Breast epithelium (tissue), 4 donors: ENCODE results near the gene PATJ. TPM values are rescaled to one million over a fixed set of nuclear protein-coding genes. Genes with fewer than 3 reads are reported as not detected.

Source experiments
- DNase-seq, 2 donors: peaks; one replicate each; pipeline ENCODE4 v3.0.0-alpha.2; 2019; ENCODE audit warnings: low spot score in 2 of 2
- H3K27ac ChIP-seq, 2 donors: fragments of 200-600 bp; sonication (generic) in 1 of 2; one replicate each; pipeline ENCODE4 v1.5.1; 2016 to 2019; ENCODE audit warnings: mild to moderate bottlenecking in 1 of 2
- H3K27me3 ChIP-seq, 2 donors: fragments of 200-600 bp; sonication (generic) in 1 of 2; one replicate each; pipeline versions ENCODE4 v1.5.1 to v1.6.0; 2017 to 2019; ENCODE audit warnings: control low read depth in 1 of 2, mild to moderate bottlenecking in 1 of 2
- H3K36me3 ChIP-seq: fragments of 200-600 bp; one replicate; pipeline ENCODE4 v1.5.1; 2019
- H3K4me1 ChIP-seq, 2 donors: fragments of 200-600 bp; sonication (generic); one replicate each; pipeline ENCODE4 v1.5.1; 2016 to 2019; ENCODE audit warnings: control low read depth in 1 of 2
- H3K4me3 ChIP-seq, 3 donors: fragments of 200-600 bp; sonication (generic); 1 replicate in 2 of 3; 2 replicates in 1 of 3; pipeline ENCODE4 v1.5.1; 2016 to 2019; ENCODE audit warnings: mild to moderate bottlenecking in 3 of 3, moderate library complexity in 2 of 3
- H3K9me3 ChIP-seq, 2 donors: fragments of 200-600 bp; sonication (generic) in 1 of 2; one replicate each; pipeline ENCODE4 v1.5.1; 2016 to 2019; ENCODE audit warnings: control low read depth in 1 of 2
- CTCF ChIP-seq, 3 donors: fragments of 450-650 bp; IDR thresholded peaks; one replicate each; pipeline ENCODE4 v1.5.1; 2016 to 2017; ENCODE audit warnings: antibody characterized with exemption in 3 of 3, mild to moderate bottlenecking in 3 of 3, moderate library complexity in 3 of 3
- POLR2A ChIP-seq: fragments of 450-650 bp; IDR thresholded peaks from one replicate; pipeline ENCODE4 v1.6.1; 2016; ENCODE audit warnings: antibody characterized with exemption, mild to moderate bottlenecking, moderate library complexity
- POLR2AphosphoS5 ChIP-seq, 3 donors: sonication (generic); formaldehyde crosslinking; IDR thresholded peaks; one replicate each; pipeline ENCODE4 v1.6.1; 2017; ENCODE audit warnings: antibody characterized with exemption in 3 of 3
- intact Hi-C: fragments of 100-400 bp; cut with DNase I; formaldehyde crosslinking; loops from one replicate; pipeline ENCODE4 v1.15.1; 2023; ENCODE audit warnings: low total_unique reads
- total RNA-seq, 3 donors: library from RNA; depleted of rRNA; stranded (reverse); fragments of >200 nt; gene quantifications; one replicate each; pipeline ENCODE4 v1.1.0, GENCODE V29; 2016

Gene PATJ
- total RNA-seq, 3 donors from 2014 or later, result 20.8 to 193 (median 129) TPM

- H3K9me3 ChIP-seq, result no peaks in the 10 kb centered on the region
- no peak for DNase-seq
- TF ChIP-seq POLR2AphosphoS5 (IDR thresholded peaks at IDR 0.05) (no peak), CTCF (IDR thresholded peaks at IDR 0.05) (no peak), POLR2A (no peak)
- H3K4me3 ChIP-seq, result no peak overlapping the region
- intact Hi-C loops, result no loop called here
- H3K36me3 ChIP-seq, result no peaks in the 10 kb centered on the region
- H3K27me3 ChIP-seq, result no peaks in the 10 kb centered on the region
- H3K27ac ChIP-seq, result no peak overlapping the region
- no peaks in the 10 kb centered on the region for H3K4me1 ChIP-seq
Measured at GRCh38 chr1:61754545-61754944, 12.3 kb downstream of the PATJ start.

DNA sequence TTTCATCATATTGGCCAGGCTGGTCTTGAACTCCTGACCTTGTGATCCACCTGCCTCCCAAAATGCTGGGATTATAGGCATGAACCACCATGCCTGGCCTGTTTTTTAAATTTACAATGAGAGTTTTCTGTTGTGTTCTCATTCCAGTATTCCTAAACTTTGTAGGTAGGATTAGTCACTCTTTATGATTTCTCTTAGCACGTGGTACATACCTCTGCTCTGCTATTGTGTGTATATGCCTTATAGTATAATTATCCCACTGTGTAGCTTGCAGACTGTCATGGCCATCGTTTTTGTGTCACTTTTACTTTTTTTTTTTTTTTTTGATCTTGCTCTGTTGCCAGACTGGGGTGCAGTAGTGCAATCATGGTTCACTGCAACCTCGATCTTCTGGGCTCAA is 14.5 kb downstream of the PATJ start:
- intact Hi-C loops, result no loop called here
- no peak for DNase-seq
- no peak overlapping the region for H3K27ac ChIP-seq
- H3K4me1 ChIP-seq, result no peaks in the 10 kb centered on the region
- no peak overlapping the region for H3K4me3 ChIP-seq
- no peaks in the 10 kb centered on the region for H3K9me3 ChIP-seq
- TF ChIP-seq POLR2A (no peak), POLR2AphosphoS5 (IDR thresholded peaks at IDR 0.05) (no peak), CTCF (IDR thresholded peaks at IDR 0.05) (no peak)
- H3K27me3 ChIP-seq, result no peaks in the 10 kb centered on the region
- no peaks in the 10 kb centered on the region for H3K36me3 ChIP-seq

GRCh38 chr1:61757950-61758349 is 15.7 kb downstream of the PATJ start:
- H3K27me3 ChIP-seq, result no peaks in the 10 kb centered on the region
- DNase-seq, result no peak
- H3K9me3 ChIP-seq, result no peaks in the 10 kb centered on the region
- intact Hi-C loops, result no loop called here
- H3K36me3 ChIP-seq, result no peaks in the 10 kb centered on the region
- no peak overlapping the region for H3K4me3 ChIP-seq
- H3K4me1 ChIP-seq, result no peaks in the 10 kb centered on the region
- H3K27ac ChIP-seq, result no peak overlapping the region
- TF ChIP-seq POLR2A, result no peak
- TF ChIP-seq POLR2AphosphoS5 (IDR thresholded peaks at IDR 0.05), result no peak
- TF ChIP-seq CTCF (IDR thresholded peaks at IDR 0.05), result no peak

GRCh38 chr1:61770131-61770530 is 27.9 kb downstream of the PATJ start:
- Histone ChIP-seq H3K4me3 (no peak overlapping the region), H3K27ac (no peak overlapping the region), H3K9me3 (no peaks in the 10 kb centered on the region), H3K36me3 (no peaks in the 10 kb centered on the region), H3K27me3 (no peaks in the 10 kb centered on the region), H3K4me1 (no peaks in the 10 kb centered on the region)
- TF ChIP-seq CTCF (IDR thresholded peaks at IDR 0.05) (no peak), POLR2A (no peak)
- no peak for DNase-seq
- intact Hi-C loops, result no loop called here

GRCh38 chr1:61776091-61776490 is 33.8 kb downstream of the PATJ start:
- TF ChIP-seq POLR2A (no peak), POLR2AphosphoS5 (IDR thresholded peaks at IDR 0.05) (no peak), CTCF (IDR thresholded peaks at IDR 0.05) (no peak)
- Histone ChIP-seq H3K27ac (no peak overlapping the region), H3K4me3 (no peak overlapping the region), H3K36me3 (no peaks in the 10 kb centered on the region), H3K4me1 (no peaks in the 10 kb centered on the region), H3K9me3 (no peaks in the 10 kb centered on the region), H3K27me3 (no peaks in the 10 kb centered on the region)
- intact Hi-C loops, result no loop called here
- DNase-seq, result no peak
